ENCODE results near the gene SPTBN1.

The SPTBN1 gene

DNA sequence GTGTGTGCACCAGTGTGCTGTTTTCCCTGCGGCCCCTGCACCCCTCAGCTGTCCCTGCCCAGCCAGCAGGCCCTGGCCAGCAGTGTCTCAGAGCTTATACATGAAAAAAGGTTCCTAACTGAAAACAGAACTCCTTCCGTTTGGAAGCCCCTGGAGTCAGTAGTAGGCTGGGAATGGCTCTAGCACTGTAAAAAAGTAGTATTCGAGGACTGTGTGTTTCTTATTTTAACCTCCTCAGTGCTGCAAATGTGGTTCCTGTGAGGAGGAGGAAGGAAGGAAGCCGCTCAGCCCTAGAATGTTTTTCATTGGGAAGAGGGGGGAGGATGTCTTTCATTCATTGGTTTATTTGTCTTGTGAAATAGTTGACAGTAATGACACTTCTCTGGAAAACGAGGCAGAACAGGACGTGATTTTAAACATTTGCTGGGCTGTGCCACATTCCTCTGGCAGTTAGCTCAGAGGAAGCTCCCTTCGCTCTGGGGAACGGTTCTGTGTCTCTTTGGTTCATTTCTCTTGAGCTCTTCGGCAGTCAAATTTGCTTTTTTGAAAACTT lies 103.5 kb downstream of the SPTBN1 start:
- Histone ChIP-seq H3K36me3 (ENCODE audit: low read depth) (peaks cover 3% of the 10 kb centered on the region; the same call in 1 of the 2 replicates), H3K4me3 (ENCODE audit: severe bottlenecking) (peak overlapping the region; percentile 59), H3K9me3 (ENCODE audit: severe bottlenecking) (no peaks in the 10 kb centered on the region), H3K27me3 (ENCODE audit: insufficient read depth, poor library complexity, severe bottlenecking) (no peaks in the 10 kb centered on the region), H3K4me1 (ENCODE audit: insufficient read depth, poor library complexity, severe bottlenecking) (peaks cover 33% of the 10 kb centered on the region), H3K27ac (ENCODE audit: poor library complexity, severe bottlenecking) (peak overlapping the region; percentile 95)
- TF ChIP-seq, protein P1, sequence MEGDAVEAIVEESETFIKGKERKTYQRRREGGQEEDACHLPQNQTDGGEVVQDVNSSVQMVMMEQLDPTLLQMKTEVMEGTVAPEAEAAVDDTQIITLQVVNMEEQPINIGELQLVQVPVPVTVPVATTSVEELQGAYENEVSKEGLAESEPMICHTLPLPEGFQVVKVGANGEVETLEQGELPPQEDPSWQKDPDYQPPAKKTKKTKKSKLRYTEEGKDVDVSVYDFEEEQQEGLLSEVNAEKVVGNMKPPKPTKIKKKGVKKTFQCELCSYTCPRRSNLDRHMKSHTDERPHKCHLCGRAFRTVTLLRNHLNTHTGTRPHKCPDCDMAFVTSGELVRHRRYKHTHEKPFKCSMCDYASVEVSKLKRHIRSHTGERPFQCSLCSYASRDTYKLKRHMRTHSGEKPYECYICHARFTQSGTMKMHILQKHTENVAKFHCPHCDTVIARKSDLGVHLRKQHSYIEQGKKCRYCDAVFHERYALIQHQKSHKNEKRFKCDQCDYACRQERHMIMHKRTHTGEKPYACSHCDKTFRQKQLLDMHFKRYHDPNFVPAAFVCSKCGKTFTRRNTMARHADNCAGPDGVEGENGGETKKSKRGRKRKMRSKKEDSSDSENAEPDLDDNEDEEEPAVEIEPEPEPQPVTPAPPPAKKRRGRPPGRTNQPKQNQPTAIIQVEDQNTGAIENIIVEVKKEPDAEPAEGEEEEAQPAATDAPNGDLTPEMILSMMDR (IDR thresholded peaks at IDR 0.05; ENCODE audit: poor library complexity, severe bottlenecking), result no peak
- peak; percentile 44 for ATAC-seq (ENCODE audit: low read depth)
- DNase-seq (ENCODE audit: low spot score), result no peak

DNA sequence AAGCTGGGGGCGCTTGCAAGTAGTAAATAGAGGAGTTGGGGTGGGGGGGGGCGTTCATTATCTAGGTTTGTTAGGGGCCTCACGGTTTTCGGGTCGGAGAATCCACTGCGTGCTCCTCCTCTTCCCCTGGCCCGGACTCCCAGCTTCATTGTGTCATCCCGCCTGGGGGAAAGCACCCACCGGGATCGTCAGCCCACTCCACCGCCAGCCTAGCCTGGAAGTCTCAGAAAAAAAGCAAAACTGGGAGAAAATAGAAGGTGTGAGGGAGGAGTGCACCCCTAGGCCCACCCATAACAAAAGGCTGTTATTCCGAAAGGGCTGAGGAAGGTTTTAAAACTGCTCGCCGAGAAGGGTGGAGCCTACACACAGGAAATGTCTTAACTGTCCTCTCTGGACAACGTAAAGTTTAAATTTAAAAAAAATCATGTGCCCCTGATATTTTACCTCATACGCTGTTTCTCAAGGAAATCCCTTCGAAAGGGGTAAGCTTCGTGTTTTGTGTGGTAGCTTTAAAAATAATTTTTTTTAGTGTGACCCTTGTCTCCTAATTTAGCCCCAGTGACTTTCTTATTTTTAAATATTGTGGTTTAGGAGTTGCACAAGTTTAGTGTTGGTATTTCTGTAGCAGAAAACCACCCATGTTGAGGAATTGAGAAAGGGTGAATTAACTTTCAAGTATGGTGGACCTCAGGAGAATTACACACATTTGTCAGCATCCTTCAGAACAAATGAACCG lies 104.2 kb downstream of the SPTBN1 start:
- H3K4me3 ChIP-seq (ENCODE audit: severe bottlenecking), result peak overlapping the region; percentile 59
- ATAC-seq (ENCODE audit: low read depth), result peak; percentile 16; the same call in 2 of the 3 replicates
- H3K4me1 ChIP-seq (ENCODE audit: insufficient read depth, poor library complexity, severe bottlenecking), result peaks cover 35% of the 10 kb centered on the region
- DNase-seq (ENCODE audit: low spot score), result peak; percentile 65
- H3K9me3 ChIP-seq (ENCODE audit: severe bottlenecking), result no peaks in the 10 kb centered on the region
- TF ChIP-seq, protein P1 (IDR thresholded peaks at IDR 0.05; ENCODE audit: poor library complexity, severe bottlenecking), result no peak
- H3K27me3 ChIP-seq (ENCODE audit: insufficient read depth, poor library complexity, severe bottlenecking), result no peaks in the 10 kb centered on the region
- H3K27ac ChIP-seq (ENCODE audit: poor library complexity, severe bottlenecking), result peak overlapping the region; percentile 95
- peaks cover 3% of the 10 kb centered on the region; the same call in 1 of the 2 replicates for H3K36me3 ChIP-seq (ENCODE audit: low read depth)

DNA sequence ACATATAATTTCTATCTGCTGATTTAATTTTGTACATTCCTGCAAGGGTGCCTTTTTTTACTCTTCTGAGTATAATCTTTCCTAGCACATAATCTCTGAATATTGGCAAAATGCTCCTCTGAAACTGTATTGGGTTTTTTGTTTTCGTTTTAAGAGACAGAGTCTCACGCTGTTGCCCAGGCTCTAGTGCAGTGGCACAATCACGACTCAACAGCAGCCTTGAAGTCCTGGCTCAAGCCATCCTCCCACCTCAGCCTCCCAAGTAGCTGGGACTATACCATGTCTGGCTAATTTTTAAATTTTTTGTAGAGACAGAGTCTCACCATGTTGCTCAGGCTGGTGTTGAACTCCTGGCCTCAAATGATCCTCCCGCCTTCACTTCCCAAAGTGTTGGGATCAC lies 104.9 kb downstream of the SPTBN1 start:
- H3K4me1 ChIP-seq (ENCODE audit: insufficient read depth, poor library complexity, severe bottlenecking), result peaks cover 32% of the 10 kb centered on the region
- no peaks in the 10 kb centered on the region for H3K9me3 ChIP-seq (ENCODE audit: severe bottlenecking)
- peak overlapping the region; percentile 95 for H3K27ac ChIP-seq (ENCODE audit: poor library complexity, severe bottlenecking)
- peak overlapping the region; percentile 59 for H3K4me3 ChIP-seq (ENCODE audit: severe bottlenecking)
- no peak for DNase-seq (ENCODE audit: low spot score)
- peaks cover 3% of the 10 kb centered on the region; the same call in 1 of the 2 replicates for H3K36me3 ChIP-seq (ENCODE audit: low read depth)
- H3K27me3 ChIP-seq (ENCODE audit: insufficient read depth, poor library complexity, severe bottlenecking), result no peaks in the 10 kb centered on the region
- TF ChIP-seq, protein P1 (IDR thresholded peaks at IDR 0.05; ENCODE audit: poor library complexity, severe bottlenecking), result no peak
- no peak for ATAC-seq (ENCODE audit: low read depth)

- Histone ChIP-seq H3K27ac (ENCODE audit: poor library complexity, severe bottlenecking) (peak overlapping the region; percentile 100), H3K36me3 (ENCODE audit: low read depth) (peaks cover 10% of the 10 kb centered on the region; the same call in 1 of the 2 replicates), H3K4me3 (ENCODE audit: severe bottlenecking) (no peak overlapping the region), H3K4me1 (ENCODE audit: insufficient read depth, poor library complexity, severe bottlenecking) (peaks cover 38% of the 10 kb centered on the region), H3K9me3 (ENCODE audit: severe bottlenecking) (no peaks in the 10 kb centered on the region), H3K27me3 (ENCODE audit: insufficient read depth, poor library complexity, severe bottlenecking) (no peaks in the 10 kb centered on the region)
- TF ChIP-seq, protein P1 (IDR thresholded peaks at IDR 0.05; ENCODE audit: poor library complexity, severe bottlenecking), result no peak
- ATAC-seq (ENCODE audit: low read depth) (no peak), DNase-seq (ENCODE audit: low spot score) (no peak)
These were observed 108.3 kb downstream of the SPTBN1 start for GRCh38 chr2:54564439-54564838.

DNA sequence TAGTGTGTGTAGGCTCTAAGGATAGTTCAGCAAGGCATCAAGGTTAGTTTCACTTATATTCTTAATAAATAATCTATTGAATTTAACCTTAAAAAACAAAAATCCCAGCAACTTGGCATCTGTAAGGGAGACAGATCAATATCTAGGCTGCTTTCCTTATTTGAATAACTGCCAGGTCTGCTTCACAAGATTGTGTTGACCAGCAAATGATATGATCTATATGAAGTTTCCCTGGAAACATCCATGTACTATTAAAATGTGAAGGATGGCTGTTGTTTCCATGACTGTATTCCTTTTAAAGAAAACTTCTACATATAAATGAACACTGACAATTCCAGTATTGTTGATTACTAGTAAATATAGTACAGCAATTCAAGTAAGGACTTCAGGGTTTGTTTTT lies 109.4 kb downstream of the SPTBN1 start:
- TF ChIP-seq, protein P1 (IDR thresholded peaks at IDR 0.05; ENCODE audit: poor library complexity, severe bottlenecking), result no peak
- no peaks in the 10 kb centered on the region for H3K9me3 ChIP-seq (ENCODE audit: severe bottlenecking)
- H3K4me3 ChIP-seq (ENCODE audit: severe bottlenecking), result no peak overlapping the region
- H3K36me3 ChIP-seq (ENCODE audit: low read depth), result peaks cover 10% of the 10 kb centered on the region; the same call in 1 of the 2 replicates
- DNase-seq (ENCODE audit: low spot score), result no peak
- peaks cover 49% of the 10 kb centered on the region for H3K4me1 ChIP-seq (ENCODE audit: insufficient read depth, poor library complexity, severe bottlenecking)
- peak overlapping the region; percentile 100 for H3K27ac ChIP-seq (ENCODE audit: poor library complexity, severe bottlenecking)
- no peak for ATAC-seq (ENCODE audit: low read depth)
- H3K27me3 ChIP-seq (ENCODE audit: insufficient read depth, poor library complexity, severe bottlenecking), result no peaks in the 10 kb centered on the region

Measured in RWPE2 (cell line).